GM21825 (cell line): Measurements from ENCODE around the gene ZCCHC7.

Experiments used
- ATAC-seq: cut with Tn5 transposase; IDR thresholded peaks from one replicate; pipeline ENCODE4 v1.9.1; 2021; ENCODE audit warnings: mild to moderate bottlenecking, moderate library complexity; ENCODE audit not compliant: unreplicated experiment

ZCCHC7 gene

GRCh38 chr9:37328556-37329227, 208.3 kb downstream of the ZCCHC7 start:
- ATAC-seq = no peak

GRCh38 chr9:37329576-37329975, 209.2 kb downstream of the ZCCHC7 start:
- no peak for ATAC-seq

DNA sequence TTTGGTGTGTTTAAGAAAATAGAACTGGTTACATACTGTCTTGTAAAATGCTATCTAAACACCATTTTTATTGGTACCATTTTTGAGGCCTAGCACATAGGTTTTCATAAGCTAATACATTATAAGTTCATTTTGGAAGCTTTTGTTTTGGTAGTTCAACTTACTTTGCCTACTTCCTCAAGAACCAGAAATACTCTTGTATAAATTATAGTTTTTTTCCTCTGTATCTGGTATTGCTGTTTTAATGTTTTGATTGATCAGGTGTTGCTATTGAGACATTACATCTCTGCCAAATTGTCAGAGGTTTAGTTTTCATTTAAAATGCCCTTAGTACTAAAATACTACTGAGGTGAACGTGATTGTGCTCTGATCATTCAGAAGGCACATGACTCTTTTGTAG, 211.5 kb downstream of the ZCCHC7 start:
- ATAC-seq = no peak

DNA sequence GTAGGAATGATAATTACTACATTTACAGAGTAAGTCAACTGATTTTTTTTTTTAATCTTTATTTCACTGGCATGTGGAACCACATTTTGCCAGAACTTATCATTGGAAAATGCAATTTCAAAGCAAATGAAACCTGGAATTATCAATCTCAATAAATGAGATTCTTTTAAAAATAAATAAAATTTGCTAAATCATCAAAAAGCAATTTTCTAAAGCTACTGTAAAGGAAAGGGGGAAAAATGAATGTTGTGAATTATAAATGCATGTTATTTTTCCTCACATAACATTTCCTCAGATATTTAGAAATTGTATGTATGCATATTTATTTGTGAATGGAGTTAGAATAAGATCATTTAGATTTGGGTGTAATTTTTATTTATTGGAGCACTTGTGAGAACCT, 212.2 kb downstream of the ZCCHC7 start:
- ATAC-seq = no peak

- no peak for ATAC-seq
Measured at GRCh38 chr9:37333288-37333687, 212.9 kb downstream of the ZCCHC7 start.

DNA sequence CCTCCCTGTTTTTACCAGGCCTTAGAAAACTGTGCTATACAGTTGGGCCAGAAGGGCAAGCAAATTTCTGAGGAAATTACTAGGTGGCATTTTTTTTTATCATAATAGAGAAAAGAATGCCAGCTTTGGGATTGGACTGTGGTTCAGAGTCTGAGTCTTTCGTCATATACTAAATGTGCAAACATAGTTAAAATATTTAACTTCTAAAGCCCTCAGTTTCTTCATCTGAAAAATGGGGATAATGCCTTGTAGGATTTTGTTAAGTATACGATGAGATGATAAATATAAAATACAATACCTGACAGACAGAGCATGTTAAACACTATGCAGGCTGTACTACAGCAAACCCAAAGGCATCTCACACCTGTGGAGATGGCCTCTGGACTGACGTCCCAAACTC, 214.9 kb downstream of the ZCCHC7 start:
- no peak for ATAC-seq

- no peak for ATAC-seq
Measured at GRCh38 chr9:37336150-37336549, 215.8 kb downstream of the ZCCHC7 start.

GRCh38 chr9:37337301-37337890, 217.0 kb downstream of the ZCCHC7 start:
- ATAC-seq = no peak

DNA sequence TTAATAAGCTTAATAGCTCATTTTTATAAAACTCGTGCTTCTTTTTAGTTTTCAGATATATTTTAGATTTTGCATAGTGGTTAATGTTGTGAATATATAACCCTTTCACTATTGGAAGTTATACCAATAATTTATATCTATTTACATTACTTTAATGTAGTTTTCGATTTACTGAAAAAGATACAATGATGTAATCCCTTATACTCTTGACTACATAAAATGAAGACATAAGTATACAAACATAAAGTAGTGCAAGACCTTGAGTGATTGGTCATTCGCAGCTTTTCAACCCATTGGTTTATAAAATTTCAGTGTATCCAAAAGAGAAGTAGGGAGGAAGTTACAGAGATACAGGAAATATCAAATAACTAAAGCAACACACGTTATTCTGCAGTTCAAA, 217.8 kb downstream of the ZCCHC7 start:
- no peak for ATAC-seq

GRCh38 chr9:37339923-37340322, 219.5 kb downstream of the ZCCHC7 start:
- no peak for ATAC-seq

GRCh38 chr9:37340961-37341360, 220.6 kb downstream of the ZCCHC7 start:
- no peak for ATAC-seq

- no peak for ATAC-seq
Measured at GRCh38 chr9:37341704-37342103, 221.3 kb downstream of the ZCCHC7 start.

DNA sequence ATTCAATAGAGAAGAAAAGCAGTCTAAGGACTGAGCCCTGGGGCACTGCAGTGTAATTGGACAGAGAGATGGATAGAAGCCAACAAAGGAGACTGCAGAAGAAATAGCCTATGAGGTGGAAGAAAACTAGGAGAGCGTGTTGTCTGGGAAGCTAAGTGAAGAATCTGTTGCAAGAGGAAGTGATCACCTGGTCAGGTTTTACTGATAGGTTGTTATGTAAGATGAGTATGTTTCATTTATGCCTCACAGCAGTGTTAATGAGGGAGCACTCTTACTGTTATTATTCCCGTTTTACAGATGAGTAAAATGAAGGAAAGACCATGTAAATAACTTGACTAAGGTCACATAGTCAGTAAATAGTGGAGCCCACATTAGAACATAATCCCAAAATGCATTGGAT, 222.1 kb downstream of the ZCCHC7 start:
- no peak for ATAC-seq

DNA sequence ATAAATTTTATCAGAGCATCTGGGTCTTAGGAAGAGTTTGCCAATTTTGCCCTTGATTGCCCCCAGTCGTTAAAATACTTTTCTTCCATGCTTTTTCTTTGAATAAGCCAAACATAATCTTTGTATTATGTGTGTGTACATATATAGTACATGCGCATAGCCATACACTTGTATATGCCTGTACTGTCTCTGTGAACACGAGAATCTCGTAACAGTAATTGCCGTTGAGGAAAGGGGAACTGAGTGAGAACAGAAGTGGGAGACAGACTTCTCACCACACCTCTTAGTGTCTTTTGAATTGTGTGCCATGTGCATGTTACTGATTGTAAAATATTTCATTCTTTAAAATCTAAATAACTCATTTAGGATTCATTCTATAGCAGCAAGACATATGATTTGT, 222.5 kb downstream of the ZCCHC7 start:
- no peak for ATAC-seq

GRCh38 chr9:37343724-37344123, 223.3 kb downstream of the ZCCHC7 start:
- no peak for ATAC-seq

DNA sequence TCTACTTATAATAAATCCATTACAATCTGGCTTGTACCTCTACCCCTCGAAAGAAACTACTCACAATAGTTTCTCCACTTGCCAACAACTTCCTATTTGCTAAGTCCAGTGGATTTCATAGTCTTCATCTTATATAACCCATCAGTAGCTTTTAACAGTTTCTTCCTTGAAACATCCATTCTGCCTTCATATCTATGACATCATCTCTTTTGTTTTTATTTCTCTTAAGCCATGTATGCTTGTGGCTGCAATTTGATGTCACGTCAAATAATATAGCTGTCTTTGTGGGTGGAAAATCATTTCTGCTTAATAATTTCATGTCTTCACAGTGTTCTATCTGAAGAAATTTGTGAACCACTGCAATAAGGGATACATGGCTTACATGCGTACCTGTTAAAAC, 224.7 kb downstream of the ZCCHC7 start:
- ATAC-seq = no peak

DNA sequence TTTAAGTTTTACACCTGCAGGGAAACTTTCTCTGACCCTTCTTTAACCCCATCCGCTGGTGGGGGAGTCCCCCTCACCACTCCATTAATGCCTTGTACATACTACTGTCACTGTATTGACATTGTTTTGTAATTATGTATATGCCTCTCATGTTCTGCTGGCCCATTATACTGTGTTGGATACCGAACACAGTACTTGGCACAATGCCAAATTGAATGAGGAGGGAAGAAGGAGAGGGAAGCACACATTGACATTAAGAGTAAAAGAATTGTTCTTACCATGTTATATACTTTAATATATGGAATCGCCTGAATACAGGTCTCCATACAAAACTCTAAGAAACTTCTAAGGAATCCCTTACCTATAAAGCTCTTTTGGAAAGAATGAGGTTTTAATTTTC, 228.5 kb downstream of the ZCCHC7 start:
- ATAC-seq = no peak

- ATAC-seq = no peak
Measured at GRCh38 chr9:37350486-37351190, 230.3 kb downstream of the ZCCHC7 start.

- ATAC-seq = no peak
Measured at GRCh38 chr9:37353791-37354190, 233.4 kb downstream of the ZCCHC7 start.

DNA sequence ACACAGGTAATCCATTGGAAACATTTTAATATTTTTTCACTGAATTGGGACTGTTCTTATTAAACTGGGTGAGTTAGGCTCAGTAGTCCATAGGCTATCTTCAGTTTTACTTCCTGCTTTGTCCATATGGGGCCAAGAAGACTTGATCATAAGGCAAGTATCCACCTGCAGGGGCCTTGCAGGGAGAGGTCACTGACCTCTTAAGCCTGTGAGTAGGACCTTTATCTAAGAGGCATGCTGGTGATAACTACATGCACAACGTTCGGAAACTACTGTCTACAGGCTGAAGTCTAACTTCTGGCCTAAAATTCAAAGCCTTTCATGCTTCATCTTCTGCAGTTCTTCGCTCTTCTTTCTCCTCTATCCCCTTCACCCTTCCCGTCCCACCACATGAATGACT, 242.1 kb downstream of the ZCCHC7 start:
- no peak for ATAC-seq

- ATAC-seq = no peak
Measured at GRCh38 chr9:37363124-37363523, 242.8 kb downstream of the ZCCHC7 start.

DNA sequence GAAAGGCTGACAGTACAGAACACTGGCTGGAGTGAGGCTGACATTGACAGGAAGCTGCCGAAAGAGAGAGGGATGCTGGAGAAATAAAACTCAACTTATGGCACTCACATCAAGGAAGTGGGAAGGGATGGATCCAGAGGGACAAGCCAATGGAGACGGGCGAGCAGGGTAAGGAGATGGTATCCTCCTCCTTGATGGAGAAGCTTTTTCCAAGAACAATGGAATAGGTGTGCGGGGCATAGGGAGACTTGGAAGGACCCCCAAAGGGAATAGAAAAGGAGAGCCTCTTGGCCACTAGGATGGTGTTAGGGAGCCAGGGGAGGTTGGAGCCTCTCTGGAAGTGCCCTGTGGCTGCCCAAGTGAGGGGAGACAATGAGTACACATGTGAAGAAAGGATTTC, 243.8 kb downstream of the ZCCHC7 start:
- no peak for ATAC-seq
